ENCODE measurements around the gene TMEM201. TPM values are rescaled to one million over a fixed set of nuclear protein-coding genes. Genes with fewer than 3 reads are reported as not detected.

The TMEM201 gene
- total RNA-seq, 4 donors from 2014 or later, result 3.5 to 6.6 (median 4.1) TPM

DNA sequence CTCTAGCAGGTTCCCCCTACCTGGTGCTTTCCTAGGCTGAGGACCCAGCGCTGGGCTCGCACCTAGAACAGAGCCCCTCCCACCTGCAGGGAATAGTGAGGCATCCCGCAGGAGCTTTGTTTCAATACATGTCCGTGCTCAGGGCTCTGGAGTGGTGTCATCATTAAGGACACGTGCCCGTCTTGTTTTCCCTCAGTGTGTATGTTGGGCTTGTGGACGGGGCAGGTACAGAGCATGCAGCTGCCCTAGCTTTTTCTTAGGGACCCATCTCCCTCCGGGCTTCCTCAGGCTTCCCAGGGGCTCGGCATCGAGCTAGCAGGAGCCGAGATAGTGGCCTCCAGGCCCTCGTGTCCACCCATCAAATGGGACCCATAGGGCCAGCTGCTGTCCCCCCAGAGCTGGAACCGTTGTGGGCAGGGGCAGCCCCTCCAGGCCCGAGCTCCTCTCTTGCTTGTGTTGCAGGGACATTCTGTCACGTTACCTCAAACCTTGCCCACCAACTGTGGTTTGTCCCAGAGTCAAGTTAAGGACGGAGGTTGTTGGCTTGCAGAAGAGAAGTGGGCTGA lies 3.9 kb downstream of the TMEM201 start:
- TF ChIP-seq, protein P1, sequence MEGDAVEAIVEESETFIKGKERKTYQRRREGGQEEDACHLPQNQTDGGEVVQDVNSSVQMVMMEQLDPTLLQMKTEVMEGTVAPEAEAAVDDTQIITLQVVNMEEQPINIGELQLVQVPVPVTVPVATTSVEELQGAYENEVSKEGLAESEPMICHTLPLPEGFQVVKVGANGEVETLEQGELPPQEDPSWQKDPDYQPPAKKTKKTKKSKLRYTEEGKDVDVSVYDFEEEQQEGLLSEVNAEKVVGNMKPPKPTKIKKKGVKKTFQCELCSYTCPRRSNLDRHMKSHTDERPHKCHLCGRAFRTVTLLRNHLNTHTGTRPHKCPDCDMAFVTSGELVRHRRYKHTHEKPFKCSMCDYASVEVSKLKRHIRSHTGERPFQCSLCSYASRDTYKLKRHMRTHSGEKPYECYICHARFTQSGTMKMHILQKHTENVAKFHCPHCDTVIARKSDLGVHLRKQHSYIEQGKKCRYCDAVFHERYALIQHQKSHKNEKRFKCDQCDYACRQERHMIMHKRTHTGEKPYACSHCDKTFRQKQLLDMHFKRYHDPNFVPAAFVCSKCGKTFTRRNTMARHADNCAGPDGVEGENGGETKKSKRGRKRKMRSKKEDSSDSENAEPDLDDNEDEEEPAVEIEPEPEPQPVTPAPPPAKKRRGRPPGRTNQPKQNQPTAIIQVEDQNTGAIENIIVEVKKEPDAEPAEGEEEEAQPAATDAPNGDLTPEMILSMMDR (IDR thresholded peaks at IDR 0.05; ENCODE audit: low read depth), result no peak

DNA sequence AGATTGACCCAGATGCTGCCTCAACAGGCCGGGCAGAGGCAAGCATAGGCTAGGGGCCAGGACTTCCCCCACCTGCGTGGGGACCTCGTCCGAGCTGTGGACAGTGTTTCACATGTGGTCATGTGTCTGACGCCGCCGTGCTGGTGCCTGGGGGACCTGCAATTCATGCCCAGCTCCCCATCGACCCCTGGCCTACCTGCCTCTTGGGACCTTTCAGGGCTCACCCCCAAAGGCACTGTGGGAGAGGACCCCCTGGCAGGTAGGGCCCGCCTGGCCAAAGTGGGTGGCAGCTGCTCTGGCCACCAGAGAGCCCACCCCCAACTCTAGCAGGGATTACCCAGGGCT lies 4.4 kb downstream of the TMEM201 start:
- TF ChIP-seq, protein P1 (IDR thresholded peaks at IDR 0.05; ENCODE audit: low read depth), result no peak

DNA sequence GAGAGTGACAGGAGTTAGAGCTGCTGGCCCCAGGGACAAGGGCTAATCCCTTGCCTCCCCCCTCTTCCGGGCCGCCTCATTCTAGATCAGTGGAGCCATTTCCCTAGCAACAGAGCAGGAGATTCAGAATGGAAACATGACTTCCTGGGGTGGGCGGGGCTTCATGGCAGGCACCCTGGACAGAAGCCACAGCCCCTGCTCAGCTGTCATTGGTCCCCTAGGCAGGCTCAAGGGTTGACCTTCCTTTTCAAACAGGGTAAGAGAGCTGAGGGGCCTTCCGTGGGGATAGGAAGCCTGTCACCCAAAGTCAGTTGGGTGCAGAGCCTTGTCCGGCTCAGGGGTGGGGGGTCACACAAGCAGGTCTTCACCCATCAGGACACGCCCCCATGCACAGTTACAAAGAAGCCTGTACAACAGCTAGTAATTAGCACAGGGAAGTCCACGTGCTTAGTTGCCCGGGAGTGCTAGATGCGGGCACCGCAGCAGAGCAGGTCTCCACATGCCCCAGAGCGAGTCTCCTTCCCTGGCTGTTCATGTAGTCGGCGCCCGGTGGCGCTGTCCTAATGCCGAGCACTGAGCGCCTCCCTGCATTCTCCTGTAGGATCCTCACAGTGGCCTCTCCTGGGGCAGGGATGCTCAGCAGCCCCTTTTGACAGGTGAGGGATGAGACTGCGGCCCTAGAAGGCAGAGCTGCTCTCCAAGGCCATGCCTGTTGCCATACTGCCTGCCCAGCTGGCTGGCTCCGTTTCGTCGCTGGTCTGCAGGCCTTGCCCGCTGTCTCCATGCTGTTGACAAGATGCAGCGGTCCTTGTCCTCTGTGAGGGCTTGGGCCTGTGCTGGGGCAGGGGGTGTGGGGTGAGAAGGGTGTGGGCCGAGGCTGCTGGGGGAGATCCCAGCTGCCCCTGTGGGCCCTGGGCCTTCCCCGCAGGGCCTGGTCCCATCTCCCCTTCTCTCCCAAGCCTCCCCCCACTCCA lies 5.1 kb downstream of the TMEM201 start:
- TF ChIP-seq, protein P1 (IDR thresholded peaks at IDR 0.05; ENCODE audit: low read depth), result no peak

DNA sequence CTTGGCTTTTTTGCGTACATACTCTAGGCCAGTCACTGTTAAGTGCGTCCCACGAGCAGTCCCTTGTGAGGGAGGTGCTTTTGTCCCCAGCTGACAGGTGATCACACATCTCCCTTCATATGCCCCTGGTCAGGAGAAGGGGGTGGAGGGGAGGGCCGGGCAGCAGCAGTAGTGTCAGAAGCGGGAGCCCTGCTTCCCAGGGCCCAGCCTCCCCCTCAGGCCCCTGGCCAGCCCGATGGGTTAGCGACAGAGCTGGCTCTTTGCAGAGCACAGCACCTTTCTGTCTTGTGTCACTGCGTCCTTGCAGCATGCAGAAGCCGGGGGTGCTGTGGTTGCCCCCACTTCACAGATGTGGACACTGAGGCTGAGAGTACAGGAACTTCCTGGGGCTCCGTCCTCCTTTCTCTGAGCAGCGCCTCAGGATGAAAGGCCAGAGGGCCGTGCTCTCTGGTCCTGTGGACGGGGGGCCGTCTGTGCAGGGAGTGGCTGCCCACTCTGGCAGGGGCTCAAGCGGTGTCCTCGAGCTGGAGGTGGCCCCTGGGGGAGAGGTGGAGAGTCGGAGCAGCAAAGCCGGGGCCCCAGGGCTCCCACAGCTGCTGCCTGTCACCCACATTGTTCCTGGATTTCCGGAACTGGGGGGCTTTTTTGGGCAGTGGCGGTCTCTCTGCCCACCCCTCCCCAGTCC lies 5.9 kb downstream of the TMEM201 start:
- TF ChIP-seq, protein P1 (IDR thresholded peaks at IDR 0.05; ENCODE audit: low read depth), result no peak

DNA sequence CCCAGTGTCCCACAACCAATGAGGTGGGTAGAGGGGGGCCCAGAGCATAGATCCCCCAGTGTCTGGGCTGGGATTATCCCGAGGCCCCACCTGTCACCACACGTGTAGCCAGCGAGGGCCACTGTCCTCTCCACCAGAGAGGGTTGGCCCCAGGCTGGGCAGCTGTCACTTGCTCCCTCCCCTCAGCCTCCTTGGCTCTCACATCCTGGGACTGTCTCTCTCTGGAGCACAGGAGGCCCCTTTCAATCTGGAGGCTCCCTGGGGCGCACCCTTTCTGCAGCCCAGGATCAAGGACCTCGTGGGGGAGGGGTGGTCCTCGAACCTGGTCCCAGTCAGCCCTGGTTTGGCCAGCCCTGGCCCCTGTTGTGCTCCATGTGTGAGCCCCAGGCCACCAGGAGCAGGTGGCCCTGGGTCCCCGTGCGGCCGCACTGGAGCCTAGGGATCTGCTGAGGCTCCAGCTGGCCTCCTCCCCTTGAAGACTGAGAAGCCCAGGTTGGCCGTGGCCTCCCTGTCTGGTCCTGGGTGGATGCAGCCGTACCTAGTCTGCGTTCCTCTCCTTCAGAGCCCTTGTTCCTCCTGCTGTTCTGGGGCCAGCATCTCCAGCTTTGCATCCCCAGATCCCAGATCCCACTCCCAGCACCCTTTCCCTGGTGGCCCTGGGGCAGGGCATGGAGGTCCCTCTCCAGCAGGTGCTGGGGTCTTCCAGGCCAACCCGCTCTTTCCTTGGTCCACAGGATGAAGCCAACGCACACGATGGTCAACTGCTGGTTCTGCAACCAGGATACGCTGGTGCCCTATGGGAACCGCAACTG lies 6.7 kb downstream of the TMEM201 start:
- TF ChIP-seq, protein P1 (IDR thresholded peaks at IDR 0.05; ENCODE audit: low read depth), result no peak

DNA sequence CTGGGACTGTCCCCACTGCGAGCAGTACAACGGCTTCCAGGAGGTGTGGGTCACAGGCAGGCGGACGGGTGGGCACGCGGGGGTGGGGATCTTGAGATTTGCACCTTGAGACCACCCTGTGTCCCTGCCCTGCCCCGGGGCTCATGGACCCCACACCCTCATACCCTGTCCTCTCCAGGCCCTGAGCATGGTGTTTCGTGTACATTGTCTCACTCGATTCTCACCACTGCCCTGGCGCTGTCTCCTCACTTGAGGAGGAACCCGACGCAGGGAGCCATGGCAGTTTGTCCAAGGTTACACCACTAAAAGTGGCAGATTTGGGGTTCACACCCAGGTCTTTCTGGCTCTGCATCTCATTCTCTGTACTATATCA lies 7.2 kb downstream of the TMEM201 start:
- TF ChIP-seq, protein P1 (IDR thresholded peaks at IDR 0.05; ENCODE audit: low read depth), result no peak

Data from subcutaneous adipose tissue (tissue), 4 donors.